GM19035 (cell line): ENCODE data around the gene TMEM259.

Experiments
- ATAC-seq: cut with Tn5 transposase; IDR thresholded peaks from one replicate; pipeline ENCODE4 v1.9.1; 2021; ENCODE audit not compliant: unreplicated experiment

The TMEM259 gene

DNA sequence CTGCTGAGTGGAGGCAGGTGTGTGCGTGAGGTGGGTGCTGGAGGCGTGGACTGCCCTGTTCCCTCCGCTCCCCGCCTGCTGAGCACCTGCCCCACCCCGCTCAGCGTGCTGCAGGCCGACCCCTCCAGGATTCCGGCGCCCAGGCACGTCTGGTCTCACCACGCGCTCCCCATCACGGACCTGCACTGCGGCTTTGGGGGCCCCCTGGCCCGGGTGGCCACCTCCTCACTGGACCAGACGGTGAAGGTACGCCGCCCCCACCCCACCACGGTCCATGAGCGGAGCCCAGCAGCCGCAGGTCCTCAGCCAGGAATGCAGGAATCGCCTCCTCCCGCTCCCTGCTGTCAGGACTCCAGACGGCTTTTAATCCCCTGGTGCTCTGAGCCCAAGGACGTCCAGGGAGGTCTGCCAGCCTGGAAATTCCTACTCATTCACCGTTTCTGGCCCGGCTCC is 30.8 kb downstream of the TMEM259 start:
- ATAC-seq, result no peak

DNA sequence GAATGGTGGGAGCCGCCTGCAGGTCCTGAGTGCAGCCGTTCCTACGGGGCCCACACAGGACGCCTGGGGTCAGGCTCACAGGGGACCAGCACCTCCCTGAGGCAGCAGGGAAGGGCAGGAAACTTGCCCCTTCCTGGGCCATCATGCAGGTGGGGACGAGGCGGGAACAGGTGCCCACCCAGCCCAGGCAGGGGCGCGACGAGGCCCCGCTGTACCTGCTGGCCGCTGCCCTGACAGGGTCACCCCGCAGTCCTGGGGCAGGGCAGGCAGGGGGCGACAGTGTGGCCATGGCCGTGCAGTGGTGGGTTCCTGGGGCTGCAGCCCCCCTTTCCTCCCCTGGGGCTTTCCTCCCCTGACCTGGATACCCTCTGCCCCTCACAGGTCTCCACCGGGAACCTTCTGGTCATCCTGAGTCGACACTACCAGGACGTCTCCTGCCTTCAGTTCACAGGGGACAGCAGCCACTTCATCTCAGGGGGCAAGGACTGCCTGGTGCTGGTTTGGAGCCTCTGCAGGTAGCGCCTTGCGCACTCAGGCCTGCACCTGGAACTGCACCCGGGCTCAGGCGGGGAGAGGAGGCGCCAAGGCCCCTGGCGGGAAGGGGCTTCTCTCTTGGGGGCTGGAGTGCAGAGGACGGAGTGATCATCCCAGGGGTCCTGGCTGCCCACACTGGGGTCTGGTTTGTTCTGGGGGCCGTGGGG is 31.4 kb downstream of the TMEM259 start:
- no peak for ATAC-seq

DNA sequence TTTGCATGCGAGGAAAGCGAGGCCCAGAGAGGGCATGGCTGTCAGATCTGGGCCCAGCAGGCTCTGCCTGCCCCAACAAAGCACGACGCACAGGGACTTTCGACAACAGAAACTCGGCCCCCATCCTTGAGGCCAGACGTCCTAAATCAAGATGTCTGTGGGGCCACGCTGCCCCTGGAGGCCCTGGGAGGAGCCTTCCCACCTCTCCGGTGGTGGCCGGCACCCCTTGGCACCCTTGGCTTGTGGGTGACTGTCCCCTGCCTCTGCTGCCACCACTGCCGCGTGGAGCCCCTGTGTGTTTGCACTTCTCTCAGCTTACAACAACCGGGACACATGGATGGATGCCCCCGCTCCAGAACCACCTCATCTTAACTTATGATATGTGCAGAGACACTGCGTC is 32.4 kb downstream of the TMEM259 start:
- no peak for ATAC-seq

DNA sequence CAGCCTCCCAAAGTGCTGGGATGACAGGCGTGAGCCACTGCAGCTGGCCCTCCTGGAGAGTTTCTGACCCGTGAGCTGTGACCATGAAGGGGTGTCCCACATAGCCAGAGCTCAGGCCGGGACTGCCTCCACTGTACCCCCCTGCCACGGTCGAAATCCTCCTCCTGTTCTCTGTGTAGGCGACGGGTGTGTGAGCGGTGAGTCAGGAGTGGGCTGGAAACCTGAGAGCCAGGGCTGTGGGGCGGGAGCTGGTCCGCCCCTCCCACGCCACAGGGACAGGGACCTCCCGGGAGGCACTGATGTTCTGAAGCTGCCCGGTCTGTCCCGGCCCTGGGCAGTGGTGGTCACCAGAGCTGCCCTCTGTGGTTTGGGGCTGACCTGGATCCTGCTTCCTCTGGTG is 32.8 kb downstream of the TMEM259 start:
- no peak for ATAC-seq

DNA sequence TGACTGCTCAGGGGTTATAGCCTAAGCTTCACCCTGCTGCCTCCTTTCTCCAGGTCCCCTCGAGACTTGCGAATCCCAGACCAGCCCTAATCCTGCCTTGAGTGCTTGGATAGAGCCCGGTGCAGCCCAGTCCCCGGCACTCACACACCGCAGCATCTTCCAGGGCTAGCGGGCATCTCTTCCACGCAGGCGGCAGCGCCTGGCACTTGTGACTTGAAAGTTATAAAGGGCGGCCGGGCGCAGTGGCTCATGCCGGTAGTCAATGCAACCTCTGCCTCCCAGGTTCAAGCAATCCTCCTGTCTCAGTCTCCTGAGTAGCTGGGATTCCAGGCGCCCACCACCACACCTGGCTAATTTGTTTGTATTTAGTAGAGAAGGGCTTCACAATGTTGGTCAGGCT is 34.8 kb downstream of the TMEM259 start:
- ATAC-seq, result no peak

DNA sequence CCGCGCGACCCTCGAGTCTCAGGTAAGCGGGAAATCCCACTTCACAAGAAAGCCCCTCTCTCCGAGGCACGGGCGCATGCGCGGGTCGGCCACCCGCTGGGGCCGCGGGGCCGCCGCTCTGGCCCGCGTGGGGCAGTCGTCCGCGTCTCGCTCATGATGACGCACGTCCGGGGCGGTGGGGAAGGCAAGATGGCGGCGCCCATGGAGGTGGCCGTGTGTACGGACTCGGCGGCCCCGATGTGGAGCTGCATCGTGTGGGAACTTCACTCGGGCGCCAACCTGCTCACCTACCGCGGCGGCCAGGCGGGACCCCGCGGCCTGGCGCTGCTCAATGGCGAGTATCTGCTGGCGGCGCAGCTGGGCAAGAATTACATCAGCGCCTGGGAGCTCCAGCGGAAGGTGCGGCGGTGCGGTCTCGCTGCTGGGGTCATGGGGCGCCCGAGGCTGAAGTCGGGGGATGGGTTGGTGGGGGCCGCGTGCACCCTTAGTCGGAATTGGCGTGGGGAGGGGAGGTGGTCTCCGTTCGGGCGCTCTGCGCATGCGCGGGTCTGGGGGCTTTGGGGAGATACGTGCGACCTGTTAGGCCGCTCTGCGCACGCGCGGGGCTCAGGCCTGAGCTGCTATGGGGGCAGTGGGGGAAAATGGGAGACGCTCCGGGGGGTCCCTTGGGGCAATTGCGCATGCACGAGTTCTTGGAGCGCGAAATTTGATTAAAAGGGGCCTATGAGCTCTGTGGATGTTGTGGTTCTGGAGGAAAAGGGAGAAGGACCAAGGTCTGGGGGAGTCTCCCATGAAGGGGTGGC is 36.6 kb downstream of the TMEM259 start, which contains the start of gene WDR18:
WDR18 (plus strand) TSS at position 181 of the 803 bp plus-strand sequence; CDS start at position 190, 9 bp downstream.
- peak; percentile 88 for ATAC-seq

DNA sequence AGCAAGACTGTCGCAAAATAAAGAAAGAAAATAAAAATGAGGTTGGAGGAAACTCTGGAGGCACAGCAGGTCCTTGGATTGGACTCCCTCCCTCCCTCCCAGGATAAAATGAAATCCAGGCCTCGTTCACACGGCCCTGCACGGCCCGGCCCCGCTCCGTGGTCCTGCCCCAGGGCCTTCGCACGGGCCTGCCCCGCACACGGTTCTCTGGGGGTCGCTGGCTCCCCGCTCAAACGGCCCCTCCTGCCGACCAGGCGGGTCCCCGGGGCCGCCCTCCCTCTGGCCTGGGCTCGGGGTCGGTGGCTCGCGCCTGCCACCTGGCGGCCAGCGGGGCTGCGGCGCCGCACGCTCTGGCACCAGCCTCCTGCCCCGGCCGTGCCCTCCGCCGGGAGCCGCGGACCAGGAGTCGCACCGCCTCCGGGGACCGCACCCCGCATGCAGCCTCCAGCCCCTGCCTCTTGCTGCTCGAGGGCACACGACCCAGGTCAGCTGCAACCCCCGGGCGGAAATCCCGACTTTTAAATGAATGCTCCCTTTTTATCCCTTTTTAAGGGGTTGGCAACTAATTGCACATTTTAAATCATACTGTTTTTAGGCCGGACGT is 38.3 kb downstream of the TMEM259 start:
- no peak for ATAC-seq

DNA sequence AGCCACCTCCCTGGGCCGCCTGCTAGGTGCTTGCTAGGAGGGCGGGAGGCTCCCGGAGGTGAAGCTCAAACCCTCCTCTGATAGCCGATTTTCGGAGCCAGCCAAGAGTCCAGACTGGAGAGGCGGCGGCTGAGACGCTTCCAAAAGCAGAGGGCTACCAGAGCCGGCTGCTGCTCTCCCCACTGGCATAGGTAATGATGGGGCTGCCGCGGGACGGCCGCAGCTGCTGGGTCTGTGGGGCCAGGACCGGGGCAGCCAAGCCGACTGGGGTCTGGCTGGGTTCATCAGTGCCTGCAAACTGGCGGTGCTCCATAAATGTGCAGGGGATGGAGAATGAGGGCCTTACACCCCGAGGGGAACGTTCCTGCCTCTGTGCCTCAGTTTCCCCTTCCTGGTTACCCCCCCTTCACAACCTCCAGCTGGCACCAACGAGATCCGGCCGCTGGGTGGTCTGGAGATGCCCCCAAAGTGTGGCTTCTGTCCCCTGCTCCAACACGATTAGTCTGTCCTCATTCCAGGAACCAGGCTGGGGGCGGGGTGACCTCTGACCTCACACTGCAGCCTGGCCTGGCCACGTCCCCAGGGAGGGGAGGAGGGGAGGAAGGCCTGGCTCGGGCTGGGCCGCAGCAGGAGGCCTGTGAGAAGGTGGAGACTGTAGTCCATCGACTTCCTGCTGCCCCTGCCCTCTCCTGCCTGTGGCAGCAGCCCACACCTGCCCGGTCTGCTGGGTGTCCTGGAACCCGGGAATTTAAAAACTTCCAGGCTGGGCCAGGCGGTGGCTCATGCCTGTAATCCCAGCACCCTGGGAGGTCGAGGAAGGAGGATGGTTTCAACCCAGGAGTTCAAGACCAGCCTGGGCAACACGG is 40.6 kb downstream of the TMEM259 start:
- ATAC-seq, result no peak

DNA sequence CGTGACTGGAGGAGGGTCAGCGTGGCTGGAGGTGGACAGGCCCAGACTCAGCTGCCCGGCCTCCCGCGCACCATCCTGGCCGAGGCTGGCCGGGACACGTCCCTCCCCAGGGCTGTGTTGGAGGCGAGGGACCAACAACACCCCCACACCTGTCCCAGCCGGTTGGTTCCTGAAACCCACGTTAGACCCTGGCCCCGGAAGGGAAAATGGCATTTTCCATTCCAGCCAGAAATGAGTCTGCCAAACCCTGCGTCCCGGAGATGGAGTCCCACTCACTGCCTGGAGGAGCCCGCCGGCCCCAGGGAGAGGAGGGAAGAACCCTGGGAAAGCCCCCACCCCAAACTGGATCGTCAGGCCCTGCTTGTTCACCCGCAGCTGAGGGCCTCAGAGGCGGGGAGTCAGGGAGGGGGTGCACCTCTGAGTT is 41.6 kb downstream of the TMEM259 start:
- no peak for ATAC-seq

DNA sequence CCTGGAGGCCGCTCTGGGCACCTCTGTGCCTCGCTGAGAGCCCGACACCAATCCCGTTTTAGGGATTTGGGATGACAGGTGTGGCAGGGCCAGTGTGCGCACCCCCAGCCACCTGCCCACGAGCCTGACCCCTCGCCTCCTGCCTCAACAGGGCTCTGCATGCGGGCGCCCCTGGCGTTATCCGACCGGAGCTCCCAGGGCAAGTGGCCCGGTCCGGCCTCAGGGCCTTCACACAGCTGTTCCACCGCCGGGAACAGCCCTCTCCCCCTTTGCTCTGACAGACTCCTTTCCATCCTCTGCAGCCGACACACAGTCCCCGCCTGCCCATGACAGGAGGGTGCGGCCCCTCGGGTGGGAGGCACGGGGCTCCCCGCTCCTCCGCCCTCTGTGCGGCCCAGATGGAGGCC is 43.9 kb downstream of the TMEM259 start:
- no peak for ATAC-seq

DNA sequence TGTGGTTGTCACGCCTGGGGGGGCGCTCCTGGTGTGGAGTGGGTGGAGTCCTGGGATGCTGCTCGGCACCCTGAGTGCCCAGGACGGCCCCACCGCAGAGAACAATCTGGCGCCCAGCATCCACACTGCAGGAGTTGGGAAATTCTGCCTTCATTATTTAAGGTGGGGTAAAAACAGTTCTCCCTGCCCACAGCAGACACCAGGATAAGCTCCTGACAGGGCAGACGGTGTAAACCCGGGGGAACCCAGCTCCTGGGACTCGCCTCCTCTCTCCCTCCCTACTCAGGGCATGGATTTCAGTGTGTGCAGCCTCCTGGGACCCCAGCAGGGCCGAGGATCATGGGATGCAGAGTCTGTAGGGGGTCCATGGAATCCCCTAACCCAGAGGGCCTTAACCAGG is 44.4 kb downstream of the TMEM259 start:
- no peak for ATAC-seq

DNA sequence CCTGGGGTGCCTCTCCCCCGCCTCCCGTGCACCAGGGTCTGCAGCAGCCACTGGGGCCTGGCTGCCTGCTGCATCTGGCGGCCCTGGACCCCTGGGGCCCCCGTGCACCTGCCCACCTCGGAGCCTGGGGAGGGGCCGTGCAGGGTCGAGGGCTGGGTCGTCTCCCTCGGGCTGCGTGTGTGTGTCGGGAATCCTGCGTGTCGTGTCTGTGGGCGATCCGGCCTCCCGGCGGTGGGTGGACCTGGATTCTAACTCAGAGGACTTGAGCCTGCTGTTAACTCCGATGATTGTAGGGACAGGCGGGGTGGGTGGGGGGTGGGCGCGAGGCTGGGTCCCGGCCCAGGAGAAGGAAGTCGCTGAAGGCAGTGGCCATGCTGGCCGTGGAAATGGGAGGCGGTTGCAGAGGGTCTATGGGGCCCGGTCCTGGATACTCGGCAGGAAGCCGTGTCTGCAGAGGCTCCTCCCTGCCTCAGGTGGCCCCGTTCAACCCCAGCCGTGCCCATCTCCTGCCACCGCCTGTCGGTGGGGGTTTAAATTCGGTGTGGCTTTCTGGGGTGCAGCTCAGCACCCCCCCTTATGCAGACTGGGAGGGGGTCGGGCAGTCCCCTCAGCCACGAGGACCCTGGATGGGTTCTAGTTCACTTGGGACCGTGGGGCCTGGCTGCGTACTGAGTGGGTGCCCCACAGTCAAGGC is 46.2 kb downstream of the TMEM259 start:
- ATAC-seq, result no peak

DNA sequence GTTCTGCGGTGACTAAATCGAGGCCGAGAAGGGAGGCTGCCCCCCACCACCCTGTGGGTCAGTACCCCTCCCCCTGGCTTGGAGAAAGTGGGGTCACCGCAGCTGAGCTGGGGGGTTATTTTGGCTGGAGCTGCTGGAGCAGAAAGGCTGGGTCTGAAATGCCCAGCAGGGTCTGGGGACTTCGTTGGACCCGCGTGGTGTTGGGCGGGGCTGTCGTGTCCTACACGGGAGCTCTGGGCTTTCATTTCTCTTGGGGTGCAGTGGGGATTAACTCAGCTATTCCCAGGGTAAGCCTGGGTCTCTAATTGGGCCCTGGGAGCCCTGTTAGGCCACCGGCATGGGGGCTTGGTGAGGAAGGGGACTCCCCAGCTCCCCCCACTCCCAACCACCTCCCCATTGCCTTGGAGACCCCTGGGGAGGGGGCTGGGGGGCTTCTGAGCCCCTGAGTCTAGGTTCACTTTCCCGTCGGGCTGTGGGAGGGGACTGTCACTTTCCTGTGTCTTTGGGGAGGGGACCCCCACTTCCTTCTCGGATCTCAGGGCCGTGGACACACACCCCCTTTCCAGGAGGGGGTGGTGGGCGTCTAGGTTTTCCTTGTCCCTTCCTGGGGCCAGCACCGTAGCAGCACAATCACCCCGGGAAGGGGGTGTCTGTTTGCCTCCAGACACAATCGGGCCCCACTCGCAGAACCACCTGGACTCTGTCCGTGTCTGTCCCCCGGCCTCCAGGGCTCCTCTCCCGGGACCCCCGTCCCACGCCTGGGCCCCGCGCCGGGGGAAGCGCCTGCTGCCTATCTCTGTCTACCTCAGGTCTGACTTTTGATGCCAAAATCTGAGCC is 47.0 kb downstream of the TMEM259 start:
- ATAC-seq, result no peak

DNA sequence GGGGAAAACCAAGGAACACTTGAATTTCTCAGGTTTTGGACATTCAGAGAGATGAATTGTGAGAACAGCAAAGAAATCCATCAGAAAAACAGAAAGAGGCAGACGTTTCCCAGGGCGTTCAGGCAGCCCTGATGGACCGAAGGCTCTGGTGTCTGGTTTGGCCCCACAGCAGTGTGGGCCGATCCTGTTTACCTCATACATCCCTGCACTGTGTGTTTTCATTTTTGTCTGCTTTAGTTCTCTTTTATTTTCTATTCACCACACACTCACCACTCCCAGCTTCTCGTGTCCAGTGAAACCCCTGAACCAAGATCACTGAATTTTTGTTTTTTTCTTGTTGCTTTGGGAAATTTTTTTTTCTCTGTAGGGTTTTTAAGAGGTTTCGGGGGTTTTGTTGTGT is 48.6 kb downstream of the TMEM259 start:
- ATAC-seq, result no peak

DNA sequence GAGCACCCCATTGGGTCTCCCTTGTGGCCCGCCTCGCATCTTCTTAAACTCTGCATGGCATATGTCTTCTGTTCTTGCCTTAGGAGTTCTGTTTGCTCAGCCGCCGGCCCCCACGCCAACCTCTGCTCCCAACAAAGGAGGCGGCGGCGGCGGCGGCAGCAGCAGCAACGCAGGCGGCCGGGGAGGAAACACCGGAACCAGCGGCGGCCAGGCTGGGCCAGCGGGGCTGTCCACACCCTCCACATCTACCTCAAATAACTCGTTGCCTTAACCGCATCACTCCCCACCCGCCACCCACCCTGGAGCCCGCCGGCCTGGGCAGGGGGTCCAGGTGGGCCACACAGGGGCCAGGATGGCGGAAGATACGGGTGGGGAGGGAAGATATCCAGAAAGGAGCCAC is 49.1 kb downstream of the TMEM259 start:
- no peak for ATAC-seq

DNA sequence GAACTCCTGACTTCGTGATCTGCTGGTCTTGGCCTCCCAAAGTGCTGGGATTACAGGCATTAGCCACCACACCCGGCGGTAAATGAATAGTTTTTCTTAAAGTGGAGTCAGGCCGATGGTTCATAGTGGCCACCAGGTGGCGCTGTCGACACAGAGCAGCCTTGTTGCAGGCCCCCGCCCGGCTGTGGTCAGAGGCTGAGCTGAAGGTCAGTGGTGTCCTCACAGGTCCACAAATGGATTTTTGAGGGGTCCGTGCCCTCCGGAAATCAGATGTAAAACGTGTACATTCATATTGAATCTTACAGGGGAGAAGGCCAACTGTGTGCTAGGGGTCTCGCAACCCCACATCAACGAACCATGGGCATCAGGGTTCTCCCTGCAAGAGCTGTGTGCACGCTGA is 50.2 kb downstream of the TMEM259 start:
- no peak for ATAC-seq

DNA sequence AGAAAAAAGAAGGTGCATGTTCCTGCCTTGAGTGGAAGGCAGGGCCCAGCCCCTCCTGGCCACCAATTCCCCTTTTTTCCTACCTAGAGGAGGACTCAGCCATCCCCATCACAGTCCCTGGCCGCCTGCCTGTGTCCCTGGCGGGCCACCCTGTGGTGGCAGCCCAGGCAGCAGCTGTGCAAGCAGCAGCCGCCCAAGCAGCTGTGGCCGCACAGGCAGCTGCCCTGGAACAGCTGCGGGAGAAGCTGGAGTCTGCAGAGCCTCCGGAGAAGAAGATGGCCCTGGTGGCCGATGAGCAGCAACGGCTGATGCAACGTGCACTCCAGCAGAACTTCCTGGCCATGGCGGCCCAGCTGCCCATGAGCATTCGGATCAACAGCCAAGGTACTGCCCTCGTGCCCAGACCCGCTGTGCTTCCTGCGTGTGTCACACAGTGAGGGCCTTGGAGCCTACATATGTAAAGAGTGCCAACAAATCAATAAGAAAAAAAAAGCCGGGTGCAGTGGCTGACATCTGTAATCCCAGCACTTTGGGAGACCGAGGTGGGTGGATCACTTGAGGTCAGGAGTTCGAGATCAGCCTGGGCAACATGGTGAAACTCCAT is 54.3 kb downstream of the TMEM259 start:
- no peak for ATAC-seq

DNA sequence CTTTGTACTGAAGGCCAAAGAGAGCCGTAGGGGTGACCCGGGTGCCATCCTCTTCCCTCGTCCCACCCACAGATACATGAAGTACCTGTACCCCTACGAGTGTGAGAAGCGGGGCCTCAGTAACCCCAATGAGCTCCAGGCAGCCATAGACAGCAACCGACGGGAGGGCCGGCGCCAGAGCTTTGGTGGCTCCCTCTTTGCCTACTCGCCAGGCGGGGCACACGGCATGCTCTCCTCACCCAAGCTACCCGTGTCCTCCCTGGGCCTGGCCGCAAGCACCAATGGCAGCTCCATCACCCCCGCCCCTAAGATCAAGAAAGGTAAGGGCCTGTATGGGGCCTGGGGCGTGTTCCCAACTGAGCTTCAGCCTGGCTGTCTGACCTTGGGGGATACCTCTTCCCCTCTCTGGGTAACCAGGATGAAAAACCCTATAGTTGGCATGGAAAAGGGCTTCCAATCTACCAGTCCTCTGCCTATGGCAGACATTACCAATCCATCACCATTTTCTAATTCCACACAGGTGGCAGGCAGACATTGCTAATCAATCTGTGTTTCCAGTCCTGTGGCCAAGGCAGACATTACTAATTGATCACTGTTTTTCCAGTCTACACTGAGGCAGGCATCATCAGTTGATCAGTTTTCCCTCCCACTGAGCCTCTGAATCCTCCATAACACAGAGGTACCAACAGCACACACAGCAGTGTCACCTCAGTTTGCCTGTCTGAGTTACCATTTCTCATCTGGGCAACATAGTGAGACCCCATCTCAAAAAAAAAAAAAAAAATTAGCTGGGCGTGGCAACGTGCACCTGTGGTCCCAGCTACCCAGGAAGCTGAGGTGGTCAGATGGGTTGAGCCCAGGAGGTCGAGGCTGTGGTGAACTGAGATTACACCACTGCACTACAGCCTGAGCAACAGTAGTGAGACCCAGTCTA is 55.9 kb downstream of the TMEM259 start:
- ATAC-seq, result no peak
